GM12891 (cell line): ENCODE data around the gene ZKSCAN1.

Source experiments
- DNase-seq: peaks from one replicate; pipeline ENCODE4 v3.0.0; 2011; ENCODE audit warnings: low spot score; ENCODE audit not compliant: insufficient read length
- FAIRE-seq: peaks from 2 replicates; lab custom pipeline; 2011; peaks lifted over from hg19 to GRCh38; lab: Jason Lieb, UNC
- PAX5 ChIP-seq: IDR thresholded peaks from 2 replicates; pipeline ENCODE4 v1.6.1; 2011; ENCODE audit warnings: low read length, moderate library complexity, mild to moderate bottlenecking; ENCODE audit not compliant: insufficient read depth, severe bottlenecking
- POLR2A ChIP-seq: IDR thresholded peaks from 2 replicates; pipeline ENCODE4 v1.6.1; 2011; ENCODE audit warnings: low read depth, low read length, control low read depth
- POLR2AphosphoS5 ChIP-seq: IDR thresholded peaks from 2 replicates; pipeline ENCODE4 v1.6.1; 2011; ENCODE audit warnings: low read depth, low read length, control low read depth
- POU2F2 ChIP-seq: IDR thresholded peaks from 2 replicates; pipeline ENCODE4 v1.6.1; 2011; ENCODE audit warnings: low read depth, mild to moderate bottlenecking, control low read depth, low read length, moderate library complexity
- SPI1 ChIP-seq: IDR thresholded peaks from 2 replicates; pipeline ENCODE4 v1.6.1; 2011; ENCODE audit warnings: low read depth, low read length, control low read depth
- TAF1 ChIP-seq: IDR thresholded peaks from 2 replicates; pipeline ENCODE4 v1.6.1; 2011; ENCODE audit warnings: low read depth, low read length, control low read depth

Gene ZKSCAN1

GRCh38 chr7:100017300-100017699 is 1.9 kb downstream of the ZKSCAN1 start:
- FAIRE-seq (no peak), DNase-seq (no peak)
- TF ChIP-seq TAF1 (no peak), PAX5 (no peak), POU2F2 (no peak), SPI1 (no peak), POLR2AphosphoS5 (no peak), POLR2A (no peak)

DNA sequence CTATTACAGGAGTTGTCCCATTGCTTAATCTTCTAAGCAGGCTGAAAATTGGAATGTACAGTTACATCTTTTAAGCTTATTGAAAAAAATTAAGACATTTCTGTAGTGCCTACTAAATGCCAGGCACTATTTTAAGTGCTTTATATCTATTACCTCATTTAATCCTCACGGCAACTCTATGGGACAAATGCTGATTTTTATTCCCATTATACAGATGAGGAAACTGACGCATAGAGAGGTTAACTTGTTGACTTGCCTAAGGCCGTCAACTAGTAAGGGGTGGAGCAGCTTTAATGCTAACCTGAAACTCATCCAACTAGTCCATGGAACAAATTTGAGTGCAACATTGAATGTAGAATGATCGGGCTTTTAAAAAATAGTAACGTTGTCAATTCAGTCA is 2.5 kb downstream of the ZKSCAN1 start:
- DNase-seq (no peak), FAIRE-seq (no peak)
- TF ChIP-seq POLR2AphosphoS5 = no peak

DNA sequence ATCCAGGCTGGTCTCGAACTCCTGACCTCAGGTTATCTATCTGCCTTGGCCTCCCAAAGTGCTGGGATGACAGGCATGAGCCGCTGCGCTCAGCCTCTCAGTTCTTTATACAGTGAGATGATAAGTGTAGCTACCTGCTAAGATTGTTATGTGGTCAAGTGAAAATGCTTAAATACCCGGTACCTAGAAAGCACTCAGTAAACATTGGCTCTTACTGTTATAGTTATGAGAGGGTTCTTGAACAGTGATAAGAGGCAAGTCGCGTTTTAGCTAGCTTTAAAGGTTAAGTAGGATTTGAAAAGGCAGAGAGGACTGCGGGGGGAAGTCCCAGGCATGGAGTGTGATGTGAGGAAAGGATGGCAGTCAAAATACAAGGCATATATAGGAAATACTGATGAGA is 4.5 kb downstream of the ZKSCAN1 start:
- TF ChIP-seq POLR2AphosphoS5 (no peak), PAX5 (no peak), TAF1 (no peak), SPI1 (no peak), POU2F2 (no peak), POLR2A (no peak)
- DNase-seq = no peak
- no peak for FAIRE-seq

DNA sequence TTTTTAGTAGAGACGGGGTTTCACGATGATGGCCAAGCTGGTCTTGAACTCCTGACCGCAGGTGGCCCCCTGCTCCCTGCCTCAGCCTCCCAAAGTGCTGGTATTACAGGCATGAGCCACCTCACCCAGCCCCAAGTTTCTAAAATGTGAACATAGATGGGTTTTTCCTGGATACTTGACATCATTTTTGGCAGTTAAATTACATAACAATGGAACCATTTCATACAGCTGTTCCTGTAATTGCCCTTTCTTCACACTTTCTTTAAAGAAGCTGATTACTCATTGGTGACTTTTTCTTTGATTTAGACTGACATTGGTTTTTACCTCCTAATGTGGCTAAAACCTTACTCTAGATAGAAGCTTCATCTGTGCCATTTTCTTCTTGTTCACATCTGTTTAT is 5.9 kb downstream of the ZKSCAN1 start:
- no peak for TF ChIP-seq SPI1
- DNase-seq (no peak), FAIRE-seq (no peak)

DNA sequence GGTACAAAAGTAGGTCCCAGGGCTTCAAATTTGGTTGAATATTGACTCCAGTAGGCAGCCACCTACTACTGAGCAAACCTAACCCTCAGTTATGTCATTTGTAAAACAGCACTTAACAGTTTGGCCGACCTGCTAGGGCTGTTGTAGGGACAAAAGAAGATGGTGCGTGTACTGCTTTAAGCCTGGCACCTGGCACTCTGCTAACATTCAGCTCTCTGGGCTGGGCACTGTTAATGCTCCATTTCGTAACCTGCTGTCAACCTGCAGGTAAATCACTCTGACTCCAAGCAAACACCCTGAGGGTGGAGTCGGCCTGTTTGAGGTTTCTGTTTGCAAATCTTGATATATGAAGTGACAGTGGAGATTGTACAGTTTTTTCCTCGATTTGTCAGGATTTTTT is 7.2 kb downstream of the ZKSCAN1 start:
- DNase-seq (no peak), FAIRE-seq (no peak)

GRCh38 chr7:100023526-100023925 is 8.1 kb downstream of the ZKSCAN1 start:
- no peak for FAIRE-seq
- DNase-seq = no peak
- no peak for TF ChIP-seq POLR2A
- no peak for TF ChIP-seq POU2F2
- TF ChIP-seq POLR2AphosphoS5 = no peak
- no peak for TF ChIP-seq TAF1

More for the DNA sequence above, 7.2 kb downstream of the ZKSCAN1 start:
- no peak; the same call in 1 of the 2 replicates for TF ChIP-seq POLR2AphosphoS5

DNA sequence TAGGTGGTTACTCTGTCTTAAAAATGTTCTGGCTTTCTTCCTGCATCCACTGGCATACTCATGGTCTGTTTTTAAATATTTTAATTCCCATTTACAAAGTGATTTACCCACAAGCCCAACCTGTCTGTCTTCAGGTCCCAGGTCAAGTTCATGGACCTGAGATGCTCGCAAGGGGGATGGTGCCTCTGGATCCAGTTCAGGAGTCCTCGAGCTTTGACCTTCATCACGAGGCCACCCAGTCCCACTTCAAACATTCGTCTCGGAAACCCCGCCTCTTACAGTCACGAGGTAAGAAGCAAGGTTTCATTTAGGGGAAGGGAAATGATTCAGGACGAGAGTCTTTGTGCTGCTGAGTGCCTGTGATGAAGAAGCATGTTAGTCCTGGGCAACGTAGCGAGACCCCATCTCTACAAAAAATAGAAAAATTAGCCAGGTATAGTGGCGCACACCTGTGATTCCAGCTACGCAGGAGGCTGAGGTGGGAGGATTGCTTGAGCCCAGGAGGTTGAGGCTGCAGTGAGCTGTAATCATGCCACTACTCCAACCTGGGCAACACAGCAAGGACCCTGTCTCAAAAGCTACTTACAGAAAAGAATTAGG is 8.7 kb downstream of the ZKSCAN1 start:
- no peak for FAIRE-seq
- no peak for TF ChIP-seq POLR2AphosphoS5
- DNase-seq = no peak

GRCh38 chr7:100027197-100027596 is 11.8 kb downstream of the ZKSCAN1 start:
- DNase-seq = no peak
- TF ChIP-seq POLR2AphosphoS5 (no peak), POLR2A (no peak)
- FAIRE-seq = no peak

- TF ChIP-seq POLR2A = no peak
- no peak for TF ChIP-seq POLR2AphosphoS5
- TF ChIP-seq PAX5 = no peak
- TF ChIP-seq POU2F2 = no peak
- no peak for TF ChIP-seq TAF1
- TF ChIP-seq SPI1 = no peak
- FAIRE-seq (no peak), DNase-seq (no peak)
Observed at GRCh38 chr7:100029596-100029995, 14.2 kb downstream of the ZKSCAN1 start.

DNA sequence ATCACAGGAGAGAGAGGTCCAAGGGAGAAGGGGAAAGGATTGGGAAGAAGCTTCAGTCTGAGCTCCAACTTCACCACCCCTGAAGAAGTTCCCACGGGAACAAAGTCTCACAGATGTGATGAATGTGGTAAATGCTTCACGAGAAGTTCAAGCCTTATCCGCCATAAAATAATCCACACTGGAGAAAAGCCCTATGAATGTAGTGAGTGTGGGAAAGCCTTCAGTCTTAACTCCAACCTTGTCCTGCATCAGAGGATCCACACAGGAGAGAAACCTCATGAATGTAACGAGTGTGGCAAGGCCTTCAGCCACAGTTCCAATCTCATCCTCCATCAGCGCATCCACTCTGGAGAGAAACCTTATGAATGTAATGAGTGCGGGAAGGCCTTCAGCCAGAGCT is 18.1 kb downstream of the ZKSCAN1 start:
- TF ChIP-seq PAX5 (no peak), POLR2A (no peak), TAF1 (no peak), SPI1 (no peak), POU2F2 (no peak), POLR2AphosphoS5 (no peak)
- no peak for DNase-seq
- no peak for FAIRE-seq

GRCh38 chr7:100034871-100035510 is 19.6 kb downstream of the ZKSCAN1 start:
- TF ChIP-seq POU2F2 = no peak
- no peak for TF ChIP-seq SPI1
- no peak for TF ChIP-seq TAF1
- TF ChIP-seq POLR2AphosphoS5 = no peak
- no peak for TF ChIP-seq POLR2A
- TF ChIP-seq PAX5 = no peak
- FAIRE-seq (no peak), DNase-seq (no peak)
